Fibroblast of skin of right quadriceps (primary cell): Measurements from ENCODE around the gene SLC4A2.
A peak's percentile ranks its signal among the peaks of the same experiment; 100 is the strongest.

ENCODE experiments used
- DNase-seq: peaks from one replicate; pipeline ENCODE4 v3.0.0-alpha.2; 2013

The SLC4A2 gene

GRCh38 chr7:151045262-151045661, 14.1 kb upstream of the SLC4A2 start:
- DNase-seq = no peak

GRCh38 chr7:151045967-151046366, 13.4 kb upstream of the SLC4A2 start:
- DNase-seq = no peak

- peak; percentile 63 for DNase-seq
These were observed 12.5 kb upstream of the SLC4A2 start for GRCh38 chr7:151046603-151047573.

GRCh38 chr7:151047976-151048815, 11.2 kb upstream of the SLC4A2 start, which contains the start of gene ASIC3:
TSS of gene ASIC3 (plus strand) at chr7:151048531. CDS start at chr7:151048886, 355 bp downstream.
- DNase-seq = no peak

GRCh38 chr7:151048911-151049463, 10.4 kb upstream of the SLC4A2 start:
- DNase-seq = no peak

GRCh38 chr7:151051108-151051507, 8.3 kb upstream of the SLC4A2 start:
- DNase-seq = peak; percentile 66

- no peak for DNase-seq
These were observed 6.3 kb upstream of the SLC4A2 start for GRCh38 chr7:151053096-151053495.

- no peak for DNase-seq
These were observed 5.6 kb upstream of the SLC4A2 start for GRCh38 chr7:151053751-151054150.

- DNase-seq = no peak
These were observed 3.1 kb upstream of the SLC4A2 start for GRCh38 chr7:151056283-151056665.

GRCh38 chr7:151056666-151057505, 2.5 kb upstream of the SLC4A2 start:
- DNase-seq = no peak

GRCh38 chr7:151057506-151057988, 1.8 kb upstream of the SLC4A2 start, which contains the start of gene CDK5:
TSS of gene CDK5 (minus strand) at chr7:151057897. CDS start at chr7:151057848, 49 bp downstream.
- no peak for DNase-seq

GRCh38 chr7:151057989-151058780, 1.2 kb upstream of the SLC4A2 start:
- peak; percentile 100 for DNase-seq

- no peak for DNase-seq
These were observed 515 bp upstream of the SLC4A2 start for GRCh38 chr7:151058781-151059366.

- no peak for DNase-seq
These were observed 675 bp downstream of the SLC4A2 start for GRCh38 chr7:151060113-151060415.

GRCh38 chr7:151060416-151061212, 1.2 kb downstream of the SLC4A2 start:
- no peak for DNase-seq

- DNase-seq = no peak
These were observed 2.1 kb downstream of the SLC4A2 start for GRCh38 chr7:151061213-151062110.

- no peak for DNase-seq
These were observed 2.7 kb downstream of the SLC4A2 start for GRCh38 chr7:151062111-151062398.

GRCh38 chr7:151062399-151063211, 3.2 kb downstream of the SLC4A2 start:
- peak; percentile 58 for DNase-seq
